ENCODE results near the gene KCNJ14.

Gene KCNJ14

GRCh38 chr19:48455171-48455907 lies at the start of gene KCNJ14:
Gene KCNJ14, plus strand, starts transcription at chr19:48455574. Its CDS starts 6,151 bp downstream, at chr19:48461725.
- no peak for TF ChIP-seq CTCF (IDR thresholded peaks at IDR 0.05; ENCODE audit: low read length, missing control alignments)
- H3K4me3 ChIP-seq (replicated peaks; ENCODE audit: low read depth, low read length): no peak within 1 kb of the TSS
- no peak for DNase-seq (ENCODE audit: low read depth)

GRCh38 chr19:48405850-48406249 lies 49.5 kb upstream of the KCNJ14 start:
- no peak for DNase-seq (ENCODE audit: low read depth)
- TF ChIP-seq CTCF (IDR thresholded peaks at IDR 0.05; ENCODE audit: low read length, missing control alignments): no peak
- H3K4me3 ChIP-seq (replicated peaks; ENCODE audit: low read depth, low read length): no peak overlapping the region

DNA sequence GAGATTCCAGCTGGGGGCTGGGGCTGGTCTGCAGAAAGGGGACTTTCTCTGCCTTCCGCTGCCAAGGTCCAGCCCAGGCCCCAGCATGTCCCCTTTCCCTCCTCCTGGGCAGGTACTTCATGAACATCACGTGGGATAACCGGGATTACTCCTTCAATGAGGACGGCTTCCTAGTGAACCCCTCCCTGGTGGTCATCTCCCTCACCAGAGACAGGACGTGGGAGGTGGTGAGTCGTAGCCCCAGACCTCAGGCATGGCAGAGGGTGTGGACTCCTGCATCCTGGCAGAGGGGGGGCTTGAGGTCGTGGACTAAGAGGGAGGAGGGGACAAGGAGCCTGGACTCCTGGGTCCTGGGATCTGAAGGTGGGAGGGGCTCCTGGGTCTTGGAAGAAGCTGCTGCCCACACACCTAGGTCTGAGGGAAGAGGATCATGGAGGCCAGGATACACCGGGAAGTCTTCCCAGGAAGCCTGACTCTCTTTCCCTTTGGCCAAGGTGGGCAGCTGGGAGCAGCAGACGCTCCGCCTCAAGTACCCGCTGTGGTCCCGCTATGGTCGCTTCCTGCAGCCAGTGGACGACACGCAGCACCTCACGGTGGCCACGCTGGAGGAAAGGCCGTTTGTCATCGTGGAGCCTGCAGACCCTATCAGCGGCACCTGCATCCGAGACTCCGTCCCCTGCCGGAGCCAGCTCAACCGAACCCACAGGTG lies 41.3 kb upstream of the KCNJ14 start:
- no peak for DNase-seq (ENCODE audit: low read depth)
- no peak for TF ChIP-seq CTCF (IDR thresholded peaks at IDR 0.05; ENCODE audit: low read length, missing control alignments)
- no peak overlapping the region for H3K4me3 ChIP-seq (replicated peaks; ENCODE audit: low read depth, low read length)

- H3K4me3 ChIP-seq (replicated peaks; ENCODE audit: low read depth, low read length): no peak overlapping the region
- TF ChIP-seq CTCF (IDR thresholded peaks at IDR 0.05; ENCODE audit: low read length, missing control alignments): no peak
- peak; percentile 56 for DNase-seq (ENCODE audit: low read depth)
Measured at GRCh38 chr19:48415395-48415794, 40.0 kb upstream of the KCNJ14 start.

GRCh38 chr19:48415806-48416221 lies 39.6 kb upstream of the KCNJ14 start:
- TF ChIP-seq CTCF (IDR thresholded peaks at IDR 0.05; ENCODE audit: low read length, missing control alignments): no peak
- no peak for DNase-seq (ENCODE audit: low read depth)
- H3K4me3 ChIP-seq (replicated peaks; ENCODE audit: low read depth, low read length): no peak overlapping the region

- TF ChIP-seq CTCF (IDR thresholded peaks at IDR 0.05; ENCODE audit: low read length, missing control alignments): no peak
- no peak for DNase-seq (ENCODE audit: low read depth)
- H3K4me3 ChIP-seq (replicated peaks; ENCODE audit: low read depth, low read length): no peak overlapping the region
Measured at GRCh38 chr19:48417421-48417820, 38.0 kb upstream of the KCNJ14 start.

All from fibroblast of pulmonary artery (primary cell).